HCT116 (cell line): ENCODE data around the gene PRR36. TPM values are rescaled to one million over a fixed set of nuclear protein-coding genes. Genes with fewer than 3 reads are reported as not detected.

Source experiments
- ATAC-seq: fragments of 200-7000 bp; cut with Tn5 transposase; 2 replicates; pipeline ENCODE4 v1.9.1; 2020; ENCODE audit warnings: mild to moderate bottlenecking, moderate library complexity
- BruUV-seq: library from RNA; stranded (reverse); fragments of 400-500 nt; replicated peaks from 2 replicates; lab custom pipeline; 2021; lab: Mats Ljungman, UMichigan
- CTCF ChIA-PET: fragments of 300-600 bp; sonication (Branson Sonifier 250); formaldehyde crosslinking; loops from one replicate; lab custom pipeline; 2021; ENCODE audit warnings: antibody characterized with exemption; lab: Charles Lee
- POLR2A ChIA-PET: fragments of 300-600, 350-600 bp; sonication (Branson Sonifier 250); formaldehyde crosslinking; loops from one replicate; lab custom pipeline; 2021; ENCODE audit warnings: antibody characterized with exemption; lab: Charles Lee
- RAD21 ChIA-PET, 2 experiments: fragments of 300-600 bp; sonication (Branson Sonifier 250); formaldehyde crosslinking; loops; one replicate each; lab custom pipeline; 2023; ENCODE audit warnings: low total read pairs in 2 of 2; ENCODE audit not compliant: uncharacterized antibody in 2 of 2, unreplicated experiment in 2 of 2, low non-redundant PET in 1 of 2; lab: Charles Lee
- DNase-seq: peaks from one replicate; pipeline ENCODE4 v3.0.0-alpha.2; 2010; ENCODE audit warnings: low read depth, low spot score
- H2AFZ ChIP-seq: fragments of 200-600 bp; shearing (Covaris generic), sonication (generic); 2 replicates; pipeline ENCODE4 v1.6.1; 2017; ENCODE audit warnings: low read depth, mixed run types, mixed read lengths, antibody characterized with exemption, low read length; ENCODE audit not compliant: poor library complexity, severe bottlenecking
- H3K27ac ChIP-seq: 2 replicates; pipeline ENCODE4 v1.5.1; 2012; ENCODE audit warnings: low read depth, low read length
- H3K27me3 ChIP-seq: fragments of 200-600 bp; sonication (generic); 2 replicates; pipeline ENCODE4 v1.6.1; 2016; ENCODE audit warnings: mixed run types, low read length, mixed read lengths; ENCODE audit not compliant: insufficient read depth
- H3K36me3 ChIP-seq, 2 experiments: fragments of 200-500 bp in 1 of 2; fragments of 200-600 bp in 1 of 2; sonication (Bioruptor generic) in 1 of 2; sonication (generic) in 1 of 2; 2 replicates each; pipeline versions ENCODE4 v1.5.1 to v1.6.1; 2014 to 2016; ENCODE audit warnings: low read length in 2 of 2, inconsistent platforms in 1 of 2, mixed read lengths in 1 of 2, mixed run types in 1 of 2; ENCODE audit not compliant: insufficient read depth in 2 of 2, control insufficient read depth in 1 of 2
- H3K4me1 ChIP-seq, 2 experiments: fragments of 200-600 bp in 1 of 2; sonication (generic) in 1 of 2; 2 replicates each; pipeline versions ENCODE4 v1.5.1 to v1.6.1; 2012 to 2017; ENCODE audit warnings: low read length in 2 of 2, inconsistent platforms in 1 of 2, mild to moderate bottlenecking in 1 of 2, mixed read lengths in 1 of 2, mixed run types in 1 of 2, moderate library complexity in 1 of 2; ENCODE audit not compliant: insufficient read depth in 2 of 2, control insufficient read depth in 1 of 2
- H3K4me2 ChIP-seq: fragments of 200-600 bp; sonication (generic); 2 replicates; pipeline ENCODE4 v1.6.1; 2017; ENCODE audit warnings: mixed run types, low read length, mixed read lengths
- H3K4me3 ChIP-seq, 2 experiments: fragments of 200-600 bp in 1 of 2; sonication (generic) in 1 of 2; replicated peaks in 1 of 2; 2 replicates each; pipeline ENCODE4 v1.5.1; 2011 to 2016; ENCODE audit warnings: low read length in 2 of 2, control low read depth in 1 of 2, low read depth in 1 of 2, mild to moderate bottlenecking in 1 of 2, mixed read lengths in 1 of 2, mixed run types in 1 of 2
- H3K79me2 ChIP-seq: fragments of 200-600 bp; sonication (generic); 2 replicates; pipeline ENCODE4 v1.6.1; 2017; ENCODE audit warnings: mild to moderate bottlenecking, mixed run types, low read length, moderate library complexity, mixed read lengths; ENCODE audit not compliant: insufficient read depth
- H3K9ac ChIP-seq: fragments of 200-600 bp; sonication (generic); 2 replicates; pipeline ENCODE4 v1.6.1; 2016; ENCODE audit warnings: low read length, mixed read lengths
- H3K9me2 ChIP-seq: fragments of 200-600 bp; sonication (generic), shearing (Covaris generic); 2 replicates; pipeline ENCODE4 v1.6.1; 2017; ENCODE audit warnings: mixed run types, mild to moderate bottlenecking, moderate library complexity; ENCODE audit not compliant: insufficient read depth
- H3K9me3 ChIP-seq, 2 experiments: fragments of 200-500 bp in 1 of 2; fragments of 200-600 bp in 1 of 2; sonication (Bioruptor generic) in 1 of 2; sonication (generic) in 1 of 2; 2 replicates each; pipeline ENCODE4 v1.6.1; 2014 to 2017; ENCODE audit warnings: low read length in 2 of 2, mixed read lengths in 2 of 2, inconsistent platforms in 1 of 2, low read depth in 1 of 2, mild to moderate bottlenecking in 1 of 2, mixed run types in 1 of 2, moderate library complexity in 1 of 2; ENCODE audit not compliant: control insufficient read depth in 1 of 2, insufficient read depth in 1 of 2
- H4K20me1 ChIP-seq: fragments of 200-600 bp; sonication (generic), shearing (Covaris generic); 2 replicates; pipeline ENCODE4 v1.6.1; 2017; ENCODE audit warnings: mixed run types, mild to moderate bottlenecking, moderate library complexity; ENCODE audit not compliant: insufficient read depth
- CBX3 ChIP-seq: IDR thresholded peaks from 2 replicates; pipeline ENCODE4 v1.6.1; 2012; ENCODE audit warnings: low read depth
- EGR1 ChIP-seq: IDR thresholded peaks from 2 replicates; pipeline ENCODE4 v1.6.1; 2012; ENCODE audit warnings: low read depth
- EZH2 ChIP-seq: fragments of 200-600 bp; sonication (generic); IDR thresholded peaks from 2 replicates; pipeline ENCODE4 v1.6.1; 2017; ENCODE audit warnings: antibody characterized with exemption, mixed run types
- EZH2phosphoT487 ChIP-seq: fragments of 200-600 bp; IDR thresholded peaks from 2 replicates; pipeline ENCODE4 v1.6.1; 2018; ENCODE audit warnings: antibody characterized with exemption, borderline replicate concordance
- POLR2A ChIP-seq: IDR thresholded peaks from 2 replicates; pipeline ENCODE4 v1.7.0; 2011; ENCODE audit warnings: borderline replicate concordance; ENCODE audit not compliant: insufficient read depth, insufficient read length; ENCODE audit errors: extremely low read depth
- POLR2AphosphoS5 ChIP-seq: IDR thresholded peaks from 2 replicates; pipeline ENCODE4 v1.6.1; 2011; ENCODE audit warnings: mild to moderate bottlenecking, low read depth, low read length, moderate library complexity
- RAD21 ChIP-seq: IDR thresholded peaks from 2 replicates; pipeline ENCODE4 v1.6.1; 2012; ENCODE audit warnings: low read depth, mild to moderate bottlenecking
- SIN3A ChIP-seq: IDR thresholded peaks from 2 replicates; pipeline ENCODE4 v1.6.1; 2012; ENCODE audit warnings: low read depth
- SP1 ChIP-seq: IDR thresholded peaks from 2 replicates; pipeline ENCODE4 v1.6.1; 2012; ENCODE audit warnings: low read depth
- TCF7L2 ChIP-seq: IDR thresholded peaks from 2 replicates; pipeline ENCODE4 v1.7.0; 2011; ENCODE audit warnings: borderline replicate concordance, inconsistent platforms; ENCODE audit not compliant: insufficient read depth, insufficient read length; ENCODE audit errors: extremely low read depth
- YY1 ChIP-seq: IDR thresholded peaks from 2 replicates; pipeline ENCODE4 v1.6.1; 2011; ENCODE audit warnings: low read length, low read depth, moderate library complexity, mild to moderate bottlenecking; ENCODE audit not compliant: insufficient replicate concordance; ENCODE audit errors: extremely low read depth
- ZFX ChIP-seq: fragments of 450-650 bp; IDR thresholded peaks from 2 replicates; pipeline ENCODE4 v1.6.1; 2017
- ZNF274 ChIP-seq: fragments of 200-500 bp; sonication (Bioruptor generic); IDR thresholded peaks from 2 replicates; pipeline ENCODE4 v1.6.1; 2014; ENCODE audit warnings: mild to moderate bottlenecking, low read depth, low read length, inconsistent platforms
- intact Hi-C: fragments of 100-400 bp; cut with micrococcal nuclease; formaldehyde crosslinking; loops from 2 replicates; pipeline ENCODE4 v1.10.0; 2022
- total RNA-seq: library from RNA; stranded (reverse); gene quantifications from one replicate; pipeline ENCODE4 v1.2.1, GENCODE V29; 2021; ENCODE audit not compliant: unreplicated experiment
- TF ChIP-seq, protein P1 (sequence below), 3 experiments: fragments of 200-600 bp in 1 of 3; sonication (generic) in 1 of 3; IDR thresholded peaks in 2 of 3; conservative IDR thresholded peaks in 1 of 3; 2 replicates each; pipeline ENCODE4 v1.5.1; 2012 to 2017; ENCODE audit warnings: low read depth in 2 of 3, low read length in 2 of 3, antibody characterized with exemption in 1 of 3, borderline replicate concordance in 1 of 3, control low read depth in 1 of 3, mild to moderate bottlenecking in 1 of 3, mixed read lengths in 1 of 3, mixed run types in 1 of 3, moderate library complexity in 1 of 3; ENCODE audit not compliant: insufficient read depth in 1 of 3
- TF ChIP-seq, protein P2 (sequence below): IDR thresholded peaks from 2 replicates; pipeline ENCODE4 v1.6.1; 2012
- TF ChIP-seq, protein P3 (sequence below): IDR thresholded peaks from 2 replicates; pipeline ENCODE4 v1.6.1; 2012; ENCODE audit warnings: low read depth

Gene PRR36
- total RNA-seq, 1 experiment from 2014 or later, result 7.5 TPM

DNA sequence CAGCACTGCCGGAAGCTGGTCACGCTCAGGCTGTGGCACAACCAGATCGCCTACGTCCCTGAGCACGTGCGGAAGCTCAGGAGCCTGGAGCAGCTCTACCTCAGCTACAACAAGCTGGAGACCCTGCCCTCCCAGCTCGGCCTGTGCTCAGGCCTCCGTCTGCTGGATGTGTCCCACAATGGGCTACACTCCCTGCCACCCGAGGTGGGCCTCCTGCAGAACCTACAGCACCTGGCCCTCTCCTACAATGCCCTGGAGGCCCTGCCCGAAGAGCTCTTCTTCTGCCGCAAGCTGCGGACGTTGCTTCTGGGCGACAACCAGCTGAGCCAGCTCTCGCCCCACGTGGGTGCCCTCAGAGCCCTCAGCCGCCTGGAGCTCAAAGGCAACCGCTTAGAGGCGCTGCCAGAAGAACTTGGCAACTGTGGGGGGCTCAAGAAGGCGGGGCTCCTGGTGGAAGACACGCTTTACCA is 26.2 kb upstream of the PRR36 start (continued):
- TF ChIP-seq, protein P1, sequence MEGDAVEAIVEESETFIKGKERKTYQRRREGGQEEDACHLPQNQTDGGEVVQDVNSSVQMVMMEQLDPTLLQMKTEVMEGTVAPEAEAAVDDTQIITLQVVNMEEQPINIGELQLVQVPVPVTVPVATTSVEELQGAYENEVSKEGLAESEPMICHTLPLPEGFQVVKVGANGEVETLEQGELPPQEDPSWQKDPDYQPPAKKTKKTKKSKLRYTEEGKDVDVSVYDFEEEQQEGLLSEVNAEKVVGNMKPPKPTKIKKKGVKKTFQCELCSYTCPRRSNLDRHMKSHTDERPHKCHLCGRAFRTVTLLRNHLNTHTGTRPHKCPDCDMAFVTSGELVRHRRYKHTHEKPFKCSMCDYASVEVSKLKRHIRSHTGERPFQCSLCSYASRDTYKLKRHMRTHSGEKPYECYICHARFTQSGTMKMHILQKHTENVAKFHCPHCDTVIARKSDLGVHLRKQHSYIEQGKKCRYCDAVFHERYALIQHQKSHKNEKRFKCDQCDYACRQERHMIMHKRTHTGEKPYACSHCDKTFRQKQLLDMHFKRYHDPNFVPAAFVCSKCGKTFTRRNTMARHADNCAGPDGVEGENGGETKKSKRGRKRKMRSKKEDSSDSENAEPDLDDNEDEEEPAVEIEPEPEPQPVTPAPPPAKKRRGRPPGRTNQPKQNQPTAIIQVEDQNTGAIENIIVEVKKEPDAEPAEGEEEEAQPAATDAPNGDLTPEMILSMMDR (IDR thresholded peaks at IDR 0.05 in 2 of 3, conservative IDR thresholded peaks at IDR 0.05 in 1 of 3; ENCODE audit: borderline replicate concordance in 1 of 3, insufficient read depth in 1 of 3, low read depth in 2 of 3, low read length in 2 of 3), result no peak
- TF ChIP-seq ZNF274 (no peak), TCF7L2 (no peak), SP1 (no peak), POLR2A (no peak)
- TF ChIP-seq, protein P2, sequence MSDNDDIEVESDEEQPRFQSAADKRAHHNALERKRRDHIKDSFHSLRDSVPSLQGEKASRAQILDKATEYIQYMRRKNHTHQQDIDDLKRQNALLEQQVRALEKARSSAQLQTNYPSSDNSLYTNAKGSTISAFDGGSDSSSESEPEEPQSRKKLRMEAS, result no peak

DNA sequence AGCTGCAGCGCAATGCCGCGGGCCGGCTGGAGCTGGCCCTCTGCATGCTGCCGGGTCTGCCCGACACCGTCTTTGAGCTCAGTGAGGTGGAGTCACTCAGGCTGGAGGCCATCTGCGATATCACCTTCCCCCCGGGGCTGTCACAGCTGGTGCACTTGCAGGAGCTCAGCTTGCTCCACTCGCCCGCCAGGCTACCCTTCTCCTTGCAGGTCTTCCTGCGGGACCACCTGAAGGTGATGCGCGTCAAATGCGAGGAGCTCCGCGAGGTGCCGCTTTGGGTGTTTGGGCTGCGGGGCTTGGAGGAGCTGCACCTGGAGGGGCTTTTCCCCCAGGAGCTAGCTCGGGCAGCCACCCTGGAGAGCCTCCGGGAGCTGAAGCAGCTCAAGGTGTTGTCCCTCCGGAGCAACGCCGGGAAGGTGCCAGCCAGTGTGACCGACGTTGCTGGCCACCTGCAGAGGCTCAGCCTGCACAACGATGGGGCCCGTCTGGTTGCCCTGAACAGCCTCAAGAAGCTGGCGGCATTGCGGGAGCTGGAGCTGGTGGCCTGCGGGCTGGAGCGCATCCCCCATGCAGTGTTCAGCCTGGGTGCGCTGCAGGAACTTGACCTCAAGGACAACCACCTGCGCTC is 25.7 kb upstream of the PRR36 start:
- Histone ChIP-seq H3K27ac (no peak overlapping the region), H3K4me3 (no peak overlapping the region), H3K79me2 (peaks cover 19% of the 10 kb centered on the region), H3K9me2 (no peaks in the 10 kb centered on the region), H3K4me1 (peaks cover under 1 to 21% of the 10 kb centered on the region in 2 experiments; a peak in 2 of 4 replicates), H4K20me1 (no peaks in the 10 kb centered on the region), H3K27me3 (no peaks in the 10 kb centered on the region), H3K9ac (no peak overlapping the region), H3K4me2 (no peak overlapping the region), H3K36me3 (peaks cover 0 to 9% of the 10 kb centered on the region in 2 experiments; a peak in 2 of 4 replicates), H2AFZ (no peak overlapping the region), H3K9me3 (no peaks in the 10 kb centered on the region)
- TF ChIP-seq RAD21 (no peak), EZH2phosphoT487 (no peak), YY1 (no peak), POLR2AphosphoS5 (no peak), SIN3A (no peak), TCF7L2 (no peak), EZH2 (no peak), CBX3 (no peak), SP1 (no peak), ZFX (no peak), EGR1 (no peak)
- TF ChIP-seq, protein P2, result no peak
- TF ChIP-seq, protein P3, sequence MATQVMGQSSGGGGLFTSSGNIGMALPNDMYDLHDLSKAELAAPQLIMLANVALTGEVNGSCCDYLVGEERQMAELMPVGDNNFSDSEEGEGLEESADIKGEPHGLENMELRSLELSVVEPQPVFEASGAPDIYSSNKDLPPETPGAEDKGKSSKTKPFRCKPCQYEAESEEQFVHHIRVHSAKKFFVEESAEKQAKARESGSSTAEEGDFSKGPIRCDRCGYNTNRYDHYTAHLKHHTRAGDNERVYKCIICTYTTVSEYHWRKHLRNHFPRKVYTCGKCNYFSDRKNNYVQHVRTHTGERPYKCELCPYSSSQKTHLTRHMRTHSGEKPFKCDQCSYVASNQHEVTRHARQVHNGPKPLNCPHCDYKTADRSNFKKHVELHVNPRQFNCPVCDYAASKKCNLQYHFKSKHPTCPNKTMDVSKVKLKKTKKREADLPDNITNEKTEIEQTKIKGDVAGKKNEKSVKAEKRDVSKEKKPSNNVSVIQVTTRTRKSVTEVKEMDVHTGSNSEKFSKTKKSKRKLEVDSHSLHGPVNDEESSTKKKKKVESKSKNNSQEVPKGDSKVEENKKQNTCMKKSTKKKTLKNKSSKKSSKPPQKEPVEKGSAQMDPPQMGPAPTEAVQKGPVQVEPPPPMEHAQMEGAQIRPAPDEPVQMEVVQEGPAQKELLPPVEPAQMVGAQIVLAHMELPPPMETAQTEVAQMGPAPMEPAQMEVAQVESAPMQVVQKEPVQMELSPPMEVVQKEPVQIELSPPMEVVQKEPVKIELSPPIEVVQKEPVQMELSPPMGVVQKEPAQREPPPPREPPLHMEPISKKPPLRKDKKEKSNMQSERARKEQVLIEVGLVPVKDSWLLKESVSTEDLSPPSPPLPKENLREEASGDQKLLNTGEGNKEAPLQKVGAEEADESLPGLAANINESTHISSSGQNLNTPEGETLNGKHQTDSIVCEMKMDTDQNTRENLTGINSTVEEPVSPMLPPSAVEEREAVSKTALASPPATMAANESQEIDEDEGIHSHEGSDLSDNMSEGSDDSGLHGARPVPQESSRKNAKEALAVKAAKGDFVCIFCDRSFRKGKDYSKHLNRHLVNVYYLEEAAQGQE, result no peak
- ATAC-seq (no peak), DNase-seq (no peak)
- intact Hi-C loops, result no loop called here
- ChIA-PET POLR2A (interaction anchor here (1.1 to 1.5 kb wide), 4 partner anchors 8 to 44 kb away, joined by 3 to 5 read pairs (median 4); partner anchors contain the start of genes LRRC8E and TIMM44), CTCF (interaction anchor here (1.3 kb wide), 1 partner anchor 31 kb away, joined by 5 read pairs; no protein-coding TSS in a partner anchor), RAD21 (no interaction called here)
- no TSS peak for BruUV-seq
